ENCODE measurements around the gene CPNE9.

GRCh38 chr3:9762871-9763270 is 59.2 kb downstream of the CPNE9 start:
- 0 out of 2 replicates have a peak, but pooled peaks have one; percentile 37 for TF ChIP-seq POLR2AphosphoS5 (IDR thresholded peaks at IDR 0.05; ENCODE audit: low read depth)
- TF ChIP-seq CTCF (IDR thresholded peaks at IDR 0.05; ENCODE audit: insufficient read depth, low read length): no peak
- TF ChIP-seq SPI1 (IDR thresholded peaks at IDR 0.05; ENCODE audit: borderline replicate concordance, low read depth): no peak
- TF ChIP-seq REST (IDR thresholded peaks at IDR 0.05; ENCODE audit: insufficient replicate concordance, low read depth): no peak
